CD4-positive, alpha-beta T cell (primary cell): ENCODE measurements around the gene KLC4. TPM values are rescaled to one million over a fixed set of nuclear protein-coding genes. Genes with fewer than 3 reads are reported as not detected.

Experiments
- ATAC-seq: fragments of 200-7000 bp; cut with Tn5 transposase; one replicate; pipeline ENCODE4 v1.10.0; 2022; ENCODE audit warnings: mild to moderate bottlenecking; ENCODE audit not compliant: poor library complexity
- CTCF ChIA-PET: fragments of 350-600 bp; sonication (Branson Sonifier 250); formaldehyde crosslinking; loops from one replicate; lab custom pipeline; 2021; ENCODE audit warnings: antibody characterized with exemption, inconsistent platforms; lab: Charles Lee
- POLR2A ChIA-PET: fragments of 350-600 bp; sonication (Branson Sonifier 250); formaldehyde crosslinking; loops from one replicate; lab custom pipeline; 2021; ENCODE audit warnings: antibody characterized with exemption, inconsistent platforms; lab: Charles Lee
- DNase-seq, 14 experiments: peaks; one replicate each; pipeline ENCODE4 v3.0.0-alpha.2; 2013 to 2020; ENCODE audit warnings: mixed read lengths in 2 of 14
- H3K27ac ChIP-seq, 2 donors: one replicate each; pipeline versions ENCODE4 v1.5.1 to v1.7.0; 2013; ENCODE audit warnings: low read length in 2 of 2, low read depth in 1 of 2, mild to moderate bottlenecking in 1 of 2
- H3K27me3 ChIP-seq, 2 experiments: 1 replicate in 1 of 2; 2 replicates in 1 of 2; pipeline versions ENCODE4 v1.6.1 to v1.7.0; 2013; ENCODE audit warnings: low read length in 2 of 2, control low read depth in 1 of 2, mild to moderate bottlenecking in 1 of 2, moderate library complexity in 1 of 2; ENCODE audit not compliant: insufficient read depth in 2 of 2, control insufficient read depth in 1 of 2
- H3K36me3 ChIP-seq: one replicate; pipeline ENCODE4 v1.6.1; 2013; ENCODE audit warnings: low read length, control low read depth; ENCODE audit not compliant: insufficient read depth
- H3K4me1 ChIP-seq: one replicate; pipeline ENCODE4 v1.6.1; 2013; ENCODE audit warnings: low read length, control low read depth; ENCODE audit not compliant: insufficient read depth
- H3K4me3 ChIP-seq: one replicate; pipeline ENCODE4 v1.5.1; 2013; ENCODE audit warnings: mild to moderate bottlenecking, low read length, moderate library complexity
- H3K9me3 ChIP-seq, 2 experiments: 1 replicate in 1 of 2; 2 replicates in 1 of 2; pipeline versions ENCODE4 v1.6.1 to v1.7.0; 2013; ENCODE audit warnings: low read length in 2 of 2, mild to moderate bottlenecking in 2 of 2, control low read depth in 1 of 2, moderate library complexity in 1 of 2; ENCODE audit not compliant: control insufficient read depth in 1 of 2, insufficient read depth in 1 of 2
- H3K27ac Mint-ChIP-seq: one replicate; pipeline ENCODE4 v1.8.0; 2020; ENCODE audit warnings: mixed read lengths
- H3K27me3 Mint-ChIP-seq: one replicate; pipeline ENCODE4 v1.8.0; 2021; ENCODE audit warnings: mixed read lengths
- H3K36me3 Mint-ChIP-seq: one replicate; pipeline ENCODE4 v1.8.0; 2021; ENCODE audit warnings: low read depth, mixed read lengths
- H3K4me1 Mint-ChIP-seq: one replicate; pipeline ENCODE4 v1.8.0; 2021; ENCODE audit warnings: low read depth, mixed read lengths
- H3K4me3 Mint-ChIP-seq: one replicate; pipeline ENCODE4 v1.8.0; 2020; ENCODE audit warnings: mild to moderate bottlenecking, mixed read lengths
- H3K9me3 Mint-ChIP-seq: one replicate; pipeline ENCODE4 v1.8.0; 2020; ENCODE audit warnings: mixed read lengths
- intact Hi-C, 2 experiments: fragments of 100-400 bp; cut with DNase I in 1 of 2; cut with micrococcal nuclease in 1 of 2; formaldehyde crosslinking; loops; one replicate each; pipeline versions ENCODE4 v1.15.1 to v1.9.0; 2023 to 2025; cut with DNase I, micrococcal nuclease
- total RNA-seq, 174 experiments: library from RNA in 2 of 174; stranded (reverse) in 2 of 174; gene quantifications; one replicate each; pipeline ENCODE4 v1.2.3 and lab custom pipeline; 2021 to 2026
- TF ChIP-seq, protein P1 (sequence below): fragments of 200-600 bp; IDR thresholded peaks from one replicate; pipeline ENCODE4 v1.8.0; 2022; ENCODE audit warnings: antibody characterized with exemption, mild to moderate bottlenecking

Gene KLC4
- total RNA-seq, 2 experiments from 2014 or later, result 39.6 to 40.8 TPM

DNA sequence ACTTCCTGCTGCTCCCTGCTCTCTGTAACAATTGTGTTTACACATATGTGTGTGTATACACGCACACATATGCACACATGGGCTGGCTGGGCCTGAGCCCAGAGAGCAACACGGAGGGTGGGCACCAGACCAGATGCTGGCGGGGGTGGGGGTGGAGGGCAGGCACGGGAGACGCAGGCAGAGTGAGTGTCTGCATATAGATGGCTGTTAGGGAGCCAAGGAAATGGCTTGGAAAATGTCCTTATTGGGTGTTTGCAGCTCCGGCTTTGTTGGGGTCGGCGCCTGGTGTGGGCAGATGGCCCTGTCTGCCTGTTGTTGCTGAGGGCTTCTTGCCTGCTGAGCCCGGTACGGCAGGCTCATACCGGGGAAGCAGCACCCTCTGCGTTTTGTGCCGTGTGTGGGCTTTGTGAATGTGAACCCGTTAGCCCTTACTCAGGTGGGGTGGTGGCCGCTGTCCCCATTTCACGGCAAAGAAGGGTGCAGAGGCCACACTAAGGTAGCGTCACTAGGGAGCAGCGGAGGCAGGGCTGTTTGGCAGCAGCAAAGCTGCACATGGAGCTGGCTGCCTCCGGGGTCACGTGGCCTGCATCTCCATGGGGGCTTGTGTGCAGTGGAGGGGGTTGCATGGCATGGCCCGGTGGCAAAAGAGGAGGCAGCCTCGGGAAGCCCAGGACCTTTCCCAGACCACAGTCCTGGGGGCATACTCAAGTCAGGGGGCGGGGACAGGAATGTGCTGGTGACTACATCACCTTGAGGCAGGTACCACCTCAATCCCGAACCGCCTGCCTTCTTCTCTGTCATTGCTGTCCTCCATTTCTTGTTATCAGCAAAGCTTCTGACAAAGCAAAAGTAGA, 64.3 kb downstream of the KLC4 start:
- TF ChIP-seq, protein P1, sequence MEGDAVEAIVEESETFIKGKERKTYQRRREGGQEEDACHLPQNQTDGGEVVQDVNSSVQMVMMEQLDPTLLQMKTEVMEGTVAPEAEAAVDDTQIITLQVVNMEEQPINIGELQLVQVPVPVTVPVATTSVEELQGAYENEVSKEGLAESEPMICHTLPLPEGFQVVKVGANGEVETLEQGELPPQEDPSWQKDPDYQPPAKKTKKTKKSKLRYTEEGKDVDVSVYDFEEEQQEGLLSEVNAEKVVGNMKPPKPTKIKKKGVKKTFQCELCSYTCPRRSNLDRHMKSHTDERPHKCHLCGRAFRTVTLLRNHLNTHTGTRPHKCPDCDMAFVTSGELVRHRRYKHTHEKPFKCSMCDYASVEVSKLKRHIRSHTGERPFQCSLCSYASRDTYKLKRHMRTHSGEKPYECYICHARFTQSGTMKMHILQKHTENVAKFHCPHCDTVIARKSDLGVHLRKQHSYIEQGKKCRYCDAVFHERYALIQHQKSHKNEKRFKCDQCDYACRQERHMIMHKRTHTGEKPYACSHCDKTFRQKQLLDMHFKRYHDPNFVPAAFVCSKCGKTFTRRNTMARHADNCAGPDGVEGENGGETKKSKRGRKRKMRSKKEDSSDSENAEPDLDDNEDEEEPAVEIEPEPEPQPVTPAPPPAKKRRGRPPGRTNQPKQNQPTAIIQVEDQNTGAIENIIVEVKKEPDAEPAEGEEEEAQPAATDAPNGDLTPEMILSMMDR, result no peak

DNA sequence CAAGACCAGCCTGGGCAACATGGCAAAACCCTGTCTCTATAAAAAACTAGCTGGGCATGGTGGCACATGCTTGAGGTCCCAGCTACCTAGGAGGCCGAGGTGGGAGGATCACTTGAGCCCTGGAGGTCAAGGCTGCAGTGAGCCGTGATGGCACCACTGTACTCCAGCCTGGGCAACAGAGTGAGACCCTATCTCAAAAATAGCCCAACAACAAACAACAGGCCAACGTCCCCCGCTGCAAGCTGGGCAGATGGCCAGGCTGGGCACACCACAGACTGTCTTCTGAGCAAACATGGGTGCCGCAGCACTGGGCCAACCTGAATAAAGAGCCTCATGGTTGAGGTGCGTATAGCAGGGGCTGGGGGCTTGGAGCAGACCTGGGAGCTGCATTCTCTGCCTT, 65.0 kb downstream of the KLC4 start:
- TF ChIP-seq, protein P1, result no peak
- H3K36me3 Mint-ChIP-seq, result no peaks in the 10 kb centered on the region
- intact Hi-C loops, result no loop called here
- DNase-seq, result no peak
- Histone ChIP-seq H3K36me3 (no peaks in the 10 kb centered on the region), H3K4me1 (no peaks in the 10 kb centered on the region), H3K9me3 (no peaks in the 10 kb centered on the region), H3K27ac (no peak overlapping the region), H3K4me3 (no peak overlapping the region), H3K27me3 (no peaks in the 10 kb centered on the region)
- H3K4me1 Mint-ChIP-seq, result no peaks in the 10 kb centered on the region
- ChIA-PET POLR2A (no interaction called here), CTCF (no interaction called here)
- H3K27me3 Mint-ChIP-seq, result no peaks in the 10 kb centered on the region
- no peak overlapping the region for H3K4me3 Mint-ChIP-seq
- no peaks in the 10 kb centered on the region for H3K9me3 Mint-ChIP-seq
- H3K27ac Mint-ChIP-seq, result no peak overlapping the region
- ATAC-seq, result no peak

More for the DNA sequence above, 64.3 kb downstream of the KLC4 start:
- H3K27me3 Mint-ChIP-seq, result no peaks in the 10 kb centered on the region
- POLR2A ChIA-PET, result no interaction called here
- intact Hi-C loops, result no loop called here
- Histone ChIP-seq H3K9me3 (no peaks in the 10 kb centered on the region), H3K27me3 (no peaks in the 10 kb centered on the region), H3K27ac (no peak overlapping the region), H3K4me1 (no peaks in the 10 kb centered on the region), H3K4me3 (no peak overlapping the region), H3K36me3 (no peaks in the 10 kb centered on the region)
- no peak for ATAC-seq
- no peak overlapping the region for H3K4me3 Mint-ChIP-seq
- H3K4me1 Mint-ChIP-seq, result no peaks in the 10 kb centered on the region
- no peak overlapping the region for H3K27ac Mint-ChIP-seq
- CTCF ChIA-PET, result no interaction called here
- H3K36me3 Mint-ChIP-seq, result no peaks in the 10 kb centered on the region
- DNase-seq, result no peak
- no peaks in the 10 kb centered on the region for H3K9me3 Mint-ChIP-seq

Other genes starting within 250 kb of the KLC4 start
- 10 to 100 TPM; 76.1 TPM for gene RPL7L1, start 180.0 kb upstream of the KLC4 start, total RNA-seq
- gene PTCRA, start 143.6 kb upstream of the KLC4 start, total RNA-seq, result not detected
- gene CNPY3, start 130.2 kb upstream of the KLC4 start, total RNA-seq, result 10 to 100 TPM; 41.2 to 43.8 TPM
- gene GNMT, start 98.9 kb upstream of the KLC4 start, total RNA-seq, result 1 to 10 TPM; 1.2 to 2.1 TPM
- 10 to 100 TPM; 12.8 to 13.6 TPM for gene PEX6, start 80.5 kb upstream of the KLC4 start, total RNA-seq
- 10 to 100 TPM; 15.3 to 17.5 TPM for gene PPP2R5D, start 75.1 kb upstream of the KLC4 start, total RNA-seq
- 10 to 100 TPM; 13.6 to 17.0 TPM for gene MEA1, start 45.7 kb upstream of the KLC4 start, total RNA-seq
- gene KLHDC3, start 45.4 kb upstream of the KLC4 start, total RNA-seq, result 10 to 100 TPM; 21.0 to 22.3 TPM
- 10 to 100 TPM; 17.2 to 17.7 TPM for gene RRP36, start 38.0 kb upstream of the KLC4 start, total RNA-seq
- 1 to 10 TPM; 5.9 to 6.9 TPM for gene CUL7, start 5.8 kb upstream of the KLC4 start, total RNA-seq
- gene MRPL2, start 197 bp upstream of the KLC4 start, total RNA-seq, result 10 to 100 TPM; 42.8 to 48.0 TPM
- 1 to 10 TPM; 1.2 to 1.6 TPM for gene PTK7, start 16.7 kb downstream of the KLC4 start, total RNA-seq
- gene SRF, start 111.6 kb downstream of the KLC4 start, total RNA-seq, result 10 to 100 TPM; 22.8 to 23.7 TPM
- 10 to 100 TPM; 75.5 to 79.2 TPM for gene CUL9, start 122.6 kb downstream of the KLC4 start, total RNA-seq
- 10 to 100 TPM; 27.3 to 30.6 TPM for gene DNPH1, start 169.8 kb downstream of the KLC4 start, total RNA-seq
- not detected for gene TTBK1, start 183.8 kb downstream of the KLC4 start, total RNA-seq
- not detected for gene SLC22A7, start 238.6 kb downstream of the KLC4 start, total RNA-seq
- 1 to 10 TPM; 1.8 to 2.0 TPM for gene CRIP3, start 249.2 kb downstream of the KLC4 start, total RNA-seq